Stimulated activated CD4-positive, alpha-beta T cell treated with anti-CD3 and anti-CD28 coated beads, Interleukin-2, amount 100 ng/mL, for 4 hours (primary cell): ENCODE data around the gene TMEM86A.
"Not testable (repeated sequence)": the region's sequence is repeated elsewhere in the genome, so short reads cannot be mapped to it uniquely, and the experiment has no call there.

Experiments
- DNase-seq: peaks from one replicate; pipeline ENCODE4 v3.0.0-alpha.2; 2020; ENCODE audit warnings: low read depth

TMEM86A gene, protein sequence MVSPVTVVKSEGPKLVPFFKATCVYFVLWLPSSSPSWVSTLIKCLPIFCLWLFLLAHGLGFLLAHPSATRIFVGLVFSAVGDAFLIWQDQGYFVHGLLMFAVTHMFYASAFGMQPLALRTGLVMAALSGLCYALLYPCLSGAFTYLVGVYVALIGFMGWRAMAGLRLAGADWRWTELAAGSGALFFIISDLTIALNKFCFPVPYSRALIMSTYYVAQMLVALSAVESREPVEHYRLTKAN

DNA sequence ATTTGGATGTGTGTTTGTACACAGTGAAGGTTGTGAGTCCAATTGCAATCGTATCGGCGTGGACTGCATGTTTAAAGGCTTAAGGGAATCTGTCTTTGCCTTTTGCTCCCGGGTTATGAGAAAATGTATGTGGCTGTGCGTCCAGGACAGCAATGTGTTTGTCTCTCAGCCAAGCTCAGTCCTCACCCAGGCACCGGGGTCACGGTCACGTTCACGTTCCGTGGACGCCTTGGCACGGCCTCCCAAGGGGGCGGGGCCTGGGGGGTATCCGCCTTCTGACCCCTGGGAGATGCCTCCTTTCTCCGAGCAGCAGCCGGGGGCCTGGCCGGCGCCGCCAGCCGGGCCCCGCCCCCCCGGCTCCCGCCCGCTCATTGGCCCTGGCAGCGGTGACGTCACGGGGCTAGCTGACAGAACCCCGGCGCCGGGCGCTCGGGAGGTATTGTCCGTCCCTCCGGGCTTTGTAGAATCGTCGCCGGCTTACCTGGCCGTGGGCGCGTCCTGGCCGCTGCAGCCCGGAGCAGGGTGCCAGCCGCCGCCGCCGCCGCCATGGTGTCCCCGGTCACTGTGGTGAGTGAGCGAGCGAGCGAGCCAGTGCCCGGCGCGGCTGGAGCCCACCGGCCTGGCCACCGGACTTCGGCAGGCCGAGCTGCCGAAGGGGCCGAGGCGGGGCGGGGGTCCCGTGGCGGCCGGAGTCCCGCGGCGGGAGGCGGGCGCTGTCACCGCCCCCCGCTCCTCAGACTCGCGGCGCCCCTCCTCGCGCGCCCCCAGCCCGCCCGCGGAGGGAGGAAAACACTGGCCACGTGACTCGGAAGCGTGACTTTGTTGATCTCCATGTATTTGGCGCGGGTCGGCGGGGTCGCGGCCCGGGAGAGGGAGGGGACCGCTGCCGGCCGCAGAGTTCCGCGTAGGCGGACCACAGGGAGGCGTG, at the start of gene TMEM86A:
Gene TMEM86A (plus strand): TSS at position 439 of the 928 bp plus-strand sequence. CDS start 108 bp downstream, at position 547.
- peak; percentile 87 for DNase-seq

DNA sequence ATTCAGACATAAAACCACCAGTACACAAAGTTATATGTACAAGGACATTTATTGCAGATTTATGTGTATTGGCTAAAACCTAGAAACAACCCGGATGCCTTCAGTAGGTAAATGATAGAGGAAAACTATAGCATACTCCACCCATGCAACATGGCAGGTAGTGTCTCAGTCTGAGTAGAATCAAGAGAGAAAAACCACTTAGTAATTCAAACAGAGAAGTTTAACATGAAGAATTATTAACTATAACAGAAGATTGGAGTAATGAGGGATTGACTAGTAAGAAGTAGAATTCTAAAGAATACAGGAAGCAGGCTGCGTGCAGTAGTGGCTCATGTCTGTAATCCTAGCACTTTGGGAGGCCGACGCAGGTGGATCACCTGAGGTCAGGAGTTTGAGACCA, 48.2 kb upstream of the TMEM86A start:
- DNase-seq, result no peak

DNA sequence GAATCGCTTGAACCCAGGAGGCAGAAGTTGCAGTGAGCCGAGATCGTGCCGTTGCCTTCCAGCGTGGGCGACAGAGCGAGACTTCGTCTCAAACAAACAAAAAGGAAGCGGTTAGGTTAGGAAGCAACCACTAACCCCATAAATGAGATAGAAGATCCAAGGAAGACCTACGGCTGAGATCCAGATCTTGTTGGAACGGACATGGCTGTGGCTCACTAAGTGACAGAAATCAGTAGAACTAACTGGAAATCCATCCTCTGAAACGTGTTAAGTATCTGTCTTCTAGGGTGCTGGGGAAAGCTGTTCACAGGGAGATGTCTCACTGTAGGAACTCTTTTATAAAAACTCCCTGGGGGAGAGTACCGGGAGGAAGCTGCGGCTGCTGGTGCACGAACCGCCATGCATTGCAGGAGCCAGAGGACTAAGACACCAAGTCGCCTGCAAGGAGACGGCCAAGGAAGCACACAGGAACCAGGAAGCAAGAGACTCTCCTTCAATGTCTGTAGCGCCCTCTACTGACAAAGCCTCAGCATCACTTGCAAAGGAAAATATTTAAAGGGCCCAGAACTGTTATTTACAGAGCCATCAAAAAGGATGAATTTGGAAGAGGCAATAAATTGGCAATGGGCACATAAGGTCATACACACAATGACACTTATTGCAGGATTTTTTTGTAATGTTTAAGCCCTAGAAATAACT, 47.6 kb upstream of the TMEM86A start:
- no peak for DNase-seq

DNA sequence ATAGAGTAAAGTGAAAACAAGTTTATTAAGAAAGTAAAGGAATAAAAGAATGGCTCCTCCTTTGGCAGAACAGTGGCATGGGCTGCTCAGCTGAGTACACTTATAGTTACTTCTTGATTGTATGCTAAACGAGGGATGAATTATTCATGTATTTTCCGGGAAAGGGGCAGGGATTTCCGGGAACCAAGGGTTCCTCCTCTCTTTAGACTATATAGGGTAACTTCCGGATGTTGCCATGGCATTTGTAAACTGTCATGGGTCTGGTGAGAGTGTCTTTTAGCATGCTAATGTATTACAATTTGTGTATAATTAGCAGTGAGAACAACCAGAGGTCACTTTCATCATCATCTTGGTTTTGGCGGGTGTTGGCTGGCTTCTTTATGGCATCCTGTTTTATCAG, 40.9 kb upstream of the TMEM86A start:
- no peak for DNase-seq

DNA sequence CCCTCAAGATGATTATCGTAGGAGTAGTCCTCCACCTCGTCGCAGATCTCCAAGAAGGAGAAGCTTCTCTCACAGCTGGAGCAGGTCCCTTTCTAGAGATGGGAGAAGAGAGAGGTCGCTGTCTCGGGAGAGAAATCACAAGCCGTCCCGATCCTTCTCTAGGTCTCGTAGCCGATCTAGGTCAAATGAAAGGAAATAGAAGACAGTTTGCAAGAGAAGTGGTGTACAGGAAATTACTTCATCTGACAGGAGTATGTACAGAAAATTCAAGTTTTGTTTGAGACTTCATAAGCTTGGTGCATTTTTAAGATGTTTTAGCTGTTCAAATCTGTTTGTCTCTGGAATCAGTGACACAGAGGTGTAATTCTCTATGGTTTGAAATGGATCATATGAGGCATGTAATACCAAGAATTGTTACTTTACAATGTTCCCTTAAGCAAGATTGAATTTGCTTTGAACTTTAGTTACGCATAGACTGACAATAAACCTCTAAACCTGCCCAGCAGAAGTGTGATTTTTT, 33.2 kb upstream of the TMEM86A start:
- not testable (repeated sequence) for DNase-seq

DNA sequence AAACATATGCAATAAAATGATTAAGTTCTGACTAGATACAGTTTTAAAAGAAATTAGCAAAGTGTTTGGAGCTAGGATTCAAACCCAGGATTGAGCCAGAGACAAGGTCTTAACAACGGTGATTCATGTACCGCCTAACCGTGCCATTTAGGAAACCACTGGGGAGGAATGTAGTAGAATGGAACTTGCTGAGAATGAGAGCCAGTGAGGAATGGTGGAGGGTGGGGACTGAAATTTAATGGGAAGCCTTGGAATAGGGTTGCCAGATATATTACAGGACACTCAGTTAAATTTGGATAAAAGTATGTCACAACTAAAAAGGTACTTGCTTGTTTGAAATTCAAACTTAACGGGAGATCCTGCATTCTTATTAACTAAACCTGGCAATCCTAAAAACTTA, 30.4 kb upstream of the TMEM86A start:
- DNase-seq, result no peak

DNA sequence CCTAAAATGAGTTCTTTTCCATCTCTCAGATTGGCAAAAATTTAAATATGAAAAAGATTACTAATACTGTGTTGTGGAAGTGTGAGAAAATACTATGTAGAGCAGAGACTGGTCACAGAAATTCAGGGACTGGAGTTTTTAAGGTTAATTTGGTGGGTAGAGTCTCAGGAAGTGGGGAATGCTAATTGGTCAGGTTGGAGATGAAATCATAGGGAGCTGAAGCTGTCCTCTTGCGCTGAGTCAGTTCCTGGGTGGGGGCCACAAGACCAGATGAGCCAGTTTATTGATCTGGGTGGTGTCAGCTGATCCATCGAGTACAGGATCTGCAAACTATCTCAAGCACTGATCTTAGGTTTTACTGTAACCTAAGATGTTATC, 29.4 kb upstream of the TMEM86A start:
- no peak for DNase-seq

DNA sequence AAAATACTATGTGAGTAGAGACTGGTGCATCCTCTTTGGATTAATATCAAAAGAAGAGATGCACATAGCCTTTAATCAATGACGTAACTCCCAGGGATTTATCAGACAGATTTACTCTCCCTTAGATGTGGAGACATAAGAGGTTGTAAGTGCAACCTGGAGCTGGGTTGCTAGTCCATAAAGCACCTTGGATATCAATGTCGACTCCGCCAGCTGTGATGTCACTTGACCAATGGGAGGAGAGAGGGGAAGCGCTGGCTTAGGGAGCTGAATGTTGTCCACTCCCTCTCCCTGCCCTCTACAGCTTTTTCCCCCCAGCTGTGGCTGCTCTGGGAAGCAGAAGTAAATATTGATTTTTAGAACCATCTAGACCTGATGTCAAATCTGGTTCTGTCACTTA, 28.9 kb upstream of the TMEM86A start:
- no peak for DNase-seq

DNA sequence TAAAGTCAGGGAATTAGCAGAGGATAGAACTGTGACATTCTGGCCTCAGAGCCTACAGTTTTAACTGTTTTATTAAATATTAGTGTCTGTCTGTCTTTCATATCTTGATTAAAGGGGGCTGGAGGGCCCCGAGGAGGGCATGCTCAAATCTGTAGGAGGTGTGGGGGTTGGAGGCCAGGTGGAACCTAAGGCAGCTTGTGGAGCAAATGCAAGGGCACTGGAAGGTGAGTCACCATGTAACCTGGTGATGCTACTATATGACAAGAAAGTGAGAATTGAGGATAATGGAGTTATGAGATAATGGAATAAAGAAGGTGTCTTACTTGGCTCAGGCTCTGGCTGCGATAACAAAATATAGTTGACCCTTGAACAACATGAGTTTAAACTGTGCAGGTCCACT, 27.3 kb upstream of the TMEM86A start:
- DNase-seq, result peak; percentile 33

DNA sequence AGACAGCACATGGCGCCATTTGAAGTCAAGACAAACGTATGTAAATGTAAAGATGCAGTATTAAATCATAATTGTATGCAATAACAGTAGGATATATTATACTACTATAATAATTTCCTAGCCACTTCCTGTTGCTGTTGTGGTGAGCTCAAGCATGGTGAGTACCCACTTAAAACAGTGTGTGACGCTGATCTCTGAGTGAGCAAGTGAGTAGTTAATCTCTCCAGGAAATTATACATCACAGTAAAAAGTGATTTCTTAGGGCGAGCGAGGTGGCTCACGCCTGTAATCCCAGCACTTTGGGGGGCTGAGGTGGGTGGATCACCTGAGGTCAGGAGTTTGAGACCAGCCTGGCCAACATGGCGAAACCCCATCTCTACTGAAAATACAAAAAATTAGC, 26.4 kb upstream of the TMEM86A start:
- DNase-seq, result peak; percentile 42

DNA sequence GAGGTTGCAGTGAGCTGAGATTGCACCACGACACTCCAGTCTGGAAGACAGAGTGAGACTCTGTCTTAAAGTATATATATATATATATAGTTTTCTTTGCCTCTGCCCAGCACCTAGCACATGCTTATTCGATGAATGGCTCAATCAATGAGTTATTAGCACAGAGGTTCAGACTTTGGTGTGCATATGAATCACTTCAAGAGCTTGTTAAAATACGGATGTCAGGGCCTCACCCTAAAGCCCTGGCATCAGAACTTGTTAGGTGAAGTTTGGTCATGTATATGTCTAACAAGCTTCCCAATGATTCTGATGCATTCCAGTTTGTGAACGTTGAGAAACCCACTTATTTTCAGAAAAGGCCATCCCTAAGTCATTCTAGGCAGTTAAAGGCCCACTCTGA, 21.8 kb upstream of the TMEM86A start:
- DNase-seq, result no peak

DNA sequence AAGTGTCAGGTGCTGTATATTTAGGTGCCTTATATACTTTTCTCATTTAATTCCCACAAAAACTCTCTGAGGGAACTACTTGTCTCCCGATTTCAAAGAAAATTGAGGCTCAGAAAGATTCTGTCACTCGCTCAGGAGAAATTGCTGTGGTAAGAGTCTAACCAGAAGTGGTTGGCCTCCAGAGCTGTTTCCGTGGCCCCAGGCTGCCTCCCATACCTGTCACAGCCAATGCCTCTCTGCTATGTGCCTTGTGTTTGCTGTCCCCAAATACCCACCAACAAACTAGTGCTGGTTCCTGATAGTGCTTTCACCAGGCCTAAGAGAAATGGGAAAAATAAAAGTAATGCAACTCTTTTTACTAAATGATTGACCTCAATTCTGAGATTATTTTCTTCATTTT, 21.0 kb upstream of the TMEM86A start:
- no peak for DNase-seq

DNA sequence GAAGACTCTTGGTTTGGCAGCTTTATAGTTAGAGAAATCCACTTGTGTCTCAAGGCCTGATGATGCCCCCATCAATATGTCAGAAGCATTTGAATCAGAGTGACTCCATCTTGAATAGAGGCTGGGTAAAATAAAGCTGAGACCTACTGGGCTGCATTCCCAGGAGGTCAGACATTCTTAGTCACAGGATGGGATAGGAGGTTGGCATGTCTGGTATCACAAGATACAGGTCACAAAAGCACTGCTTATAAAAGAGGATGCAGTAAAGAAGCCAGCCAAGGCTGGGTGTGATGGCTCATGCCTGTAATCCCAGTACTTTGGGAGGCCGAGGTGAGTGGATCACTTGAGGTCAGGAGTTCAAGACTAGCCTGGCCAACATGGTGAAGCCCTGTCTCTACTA, 16.6 kb upstream of the TMEM86A start:
- DNase-seq, result not testable (repeated sequence)

DNA sequence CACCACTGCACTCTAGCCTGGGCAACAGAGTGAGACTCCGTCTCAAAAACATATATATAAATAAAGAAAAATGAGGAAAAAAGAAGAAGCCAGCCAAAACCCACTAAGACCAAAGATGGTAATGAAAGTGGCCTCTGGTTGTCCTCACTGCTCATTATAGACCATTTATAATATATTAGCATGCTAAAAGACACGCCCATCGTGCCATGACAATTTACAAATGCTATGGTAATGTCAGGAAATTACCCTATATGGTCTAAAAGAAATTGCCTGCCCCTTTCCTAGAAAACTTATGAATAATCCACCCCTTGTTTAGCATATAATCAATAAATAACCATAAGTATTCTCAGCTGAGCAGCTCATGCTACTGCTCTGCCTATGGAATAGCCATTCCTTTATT, 16.1 kb upstream of the TMEM86A start:
- no peak for DNase-seq

DNA sequence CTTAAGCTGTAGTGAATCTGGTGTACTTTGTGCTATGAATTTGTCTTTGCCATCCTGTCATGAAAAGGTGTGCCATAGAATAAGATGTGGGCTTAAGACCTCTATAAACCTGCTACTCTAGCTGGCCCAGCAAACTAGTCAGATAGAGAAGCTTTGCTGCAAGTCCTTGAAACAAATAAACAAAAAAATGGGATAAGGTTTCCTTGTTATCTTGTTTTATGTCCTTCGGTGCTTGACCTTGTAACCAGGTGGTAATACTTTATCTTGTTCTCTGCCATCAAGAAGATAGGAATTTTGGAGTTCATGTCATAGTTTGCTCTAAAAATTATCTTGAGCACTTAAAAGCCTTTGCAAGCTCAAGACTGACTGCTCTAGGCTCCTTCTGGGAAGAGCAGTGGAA, 14.3 kb upstream of the TMEM86A start:
- DNase-seq, result no peak

DNA sequence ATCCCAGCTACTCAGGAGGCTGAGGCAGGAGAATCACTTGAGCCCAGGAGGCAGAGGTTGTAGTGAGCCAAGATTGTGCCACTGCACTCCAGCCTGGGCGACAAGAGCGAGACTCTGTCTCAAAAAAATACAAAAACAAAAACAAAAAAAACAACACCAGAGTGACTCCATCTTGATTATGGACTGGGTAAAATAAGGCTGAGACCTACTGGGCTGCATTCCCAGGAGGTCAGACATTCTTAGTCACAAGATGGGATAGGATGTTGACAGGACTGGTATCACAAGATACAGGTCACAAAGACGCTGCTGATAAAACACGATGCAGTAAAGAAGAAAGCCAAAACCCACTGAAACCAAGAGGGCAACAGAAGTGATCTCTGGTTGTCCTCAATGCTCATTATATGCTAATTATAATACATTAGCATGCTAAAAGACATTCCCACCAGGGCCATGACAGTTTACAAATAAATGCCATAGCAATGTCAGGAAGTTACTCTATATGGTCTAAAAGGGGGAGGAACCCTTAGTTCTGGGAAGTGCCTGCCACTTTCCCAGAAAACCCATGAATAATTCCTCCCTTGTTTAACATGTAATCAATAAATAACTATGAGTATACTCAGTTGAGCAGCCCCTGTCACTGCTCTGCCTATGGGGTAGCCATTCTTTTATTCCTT, 7.0 kb upstream of the TMEM86A start:
- DNase-seq, result not testable (repeated sequence)

DNA sequence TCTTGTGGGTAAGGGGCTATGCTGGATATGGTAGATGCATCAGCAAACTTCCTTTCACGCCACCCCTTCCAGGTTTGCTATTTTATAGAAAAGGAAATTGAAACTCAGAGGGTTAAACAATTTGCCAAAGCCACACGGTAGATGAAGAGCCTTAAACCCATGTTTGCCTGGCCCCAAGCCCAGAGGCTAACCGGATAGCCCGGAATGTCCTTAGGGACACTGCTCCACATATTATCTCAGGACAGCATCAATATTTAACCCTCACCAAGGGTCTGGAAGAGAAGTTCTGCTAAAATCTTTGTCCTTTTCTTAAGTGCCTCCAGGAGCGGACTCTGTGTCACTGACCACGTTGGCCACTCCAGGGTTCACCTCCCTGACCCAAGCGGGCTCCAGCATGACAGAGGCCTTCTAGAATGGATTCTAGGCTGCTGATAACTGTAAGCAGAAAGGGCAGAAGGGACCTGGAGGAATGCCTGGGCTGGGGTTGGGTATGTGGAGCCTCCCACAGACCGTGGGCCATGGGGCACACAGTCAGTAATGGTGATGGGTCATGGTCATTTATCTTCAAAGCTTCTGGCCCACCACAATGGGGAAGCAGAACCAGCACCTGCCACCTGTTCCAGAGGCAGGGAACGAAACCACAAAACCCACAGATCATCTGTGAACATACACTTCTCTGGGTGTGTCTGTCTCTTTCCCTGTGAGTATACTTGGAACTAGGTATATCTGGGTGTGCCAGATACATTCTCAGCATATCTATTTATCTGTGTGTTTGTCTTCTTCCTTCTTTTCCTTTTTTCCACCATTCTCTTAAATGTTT, 5.4 kb upstream of the TMEM86A start:
- no peak for DNase-seq

DNA sequence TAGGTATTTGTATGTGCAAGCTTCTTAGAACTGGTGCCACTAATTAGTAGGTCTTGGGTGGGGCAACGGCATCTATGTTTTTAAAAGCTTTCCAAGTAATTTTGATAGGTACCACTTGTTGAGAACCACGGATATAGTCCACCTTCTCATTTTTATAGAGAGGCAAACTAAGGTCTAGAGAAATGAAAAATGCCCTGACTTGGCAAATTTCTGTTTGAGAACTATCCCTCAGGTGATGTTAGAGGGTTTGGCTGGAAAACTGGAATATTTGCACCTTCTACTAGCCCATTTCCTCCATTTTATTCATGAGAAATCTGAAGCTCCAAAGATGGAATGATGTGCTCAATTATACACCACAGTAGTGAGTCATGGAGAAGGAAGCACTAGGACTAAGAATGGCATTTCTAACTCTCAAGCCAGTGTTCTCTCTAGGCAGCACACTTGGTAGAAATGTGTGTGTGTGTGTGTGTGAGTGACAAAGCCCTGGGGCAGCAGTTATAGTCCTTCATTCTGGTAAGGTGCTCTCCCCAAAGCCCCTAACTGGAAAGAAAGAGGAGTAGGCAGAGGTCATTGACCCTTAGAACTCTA, 1.8 kb upstream of the TMEM86A start:
- no peak for DNase-seq

DNA sequence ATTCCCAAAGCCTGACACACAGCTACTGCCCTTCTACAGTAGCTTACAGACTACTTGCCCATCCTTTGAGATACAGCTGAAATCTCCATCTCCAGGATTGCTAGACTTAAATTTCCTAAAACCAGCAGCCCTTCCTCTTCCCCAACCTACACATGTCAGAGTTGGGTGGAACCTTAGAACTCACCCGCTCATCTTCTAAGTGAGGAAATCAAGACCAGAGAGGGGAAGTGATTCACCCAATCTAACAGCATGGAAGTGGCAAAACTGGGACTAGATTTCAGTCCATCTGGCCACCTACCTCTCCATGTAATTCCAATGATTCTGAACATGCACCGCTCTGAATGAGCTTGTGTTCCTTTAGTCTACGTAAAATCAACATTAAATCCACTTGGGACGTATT, 1.0 kb upstream of the TMEM86A start:
- no peak for DNase-seq

DNA sequence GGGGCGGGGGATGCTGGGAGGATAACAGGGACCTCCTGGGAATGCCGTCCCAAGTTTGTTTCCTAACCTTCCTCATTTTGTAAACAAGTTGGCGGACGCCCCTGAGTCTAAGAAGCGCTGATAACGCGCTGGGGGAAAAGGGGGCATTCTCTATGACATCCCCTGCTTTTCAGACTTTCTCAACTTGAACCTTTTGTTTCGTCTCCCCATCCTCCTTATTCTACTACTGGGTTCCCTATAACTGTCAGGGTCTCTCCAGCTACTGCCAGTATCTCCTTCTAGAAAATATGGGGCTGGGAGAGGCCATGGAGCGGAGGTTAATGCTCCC, 654 bp downstream of the TMEM86A start:
- DNase-seq, result no peak

DNA sequence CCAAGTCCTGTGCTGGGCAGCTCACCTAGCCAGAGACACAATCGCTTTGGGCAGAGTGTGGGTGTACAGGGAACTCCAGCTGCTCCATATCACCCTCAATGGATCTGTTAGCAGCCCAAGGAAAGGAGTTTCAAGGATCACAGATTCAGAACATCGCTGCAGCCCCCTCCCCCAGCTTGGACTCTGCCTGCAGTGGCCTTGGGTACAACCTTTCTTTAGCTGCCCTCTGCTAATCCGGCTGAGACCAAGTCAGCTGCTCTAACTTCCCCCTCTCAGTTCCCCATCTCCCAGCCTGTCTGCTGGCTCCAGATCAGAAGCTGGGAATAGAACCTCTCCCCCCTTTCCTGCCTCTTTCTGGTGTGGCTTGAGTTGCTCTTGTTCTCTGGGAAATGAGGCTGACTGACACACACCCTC, 1.3 kb downstream of the TMEM86A start:
- DNase-seq, result no peak
